GM12864 (cell line): ENCODE results near the gene CELSR2.

Experiments
- DNase-seq: peaks from one replicate; pipeline ENCODE4 v3.0.0-alpha.2; 2011; ENCODE audit warnings: low read depth
- H3K4me3 ChIP-seq: 2 replicates; pipeline ENCODE4 v1.5.1; 2011; ENCODE audit warnings: mild to moderate bottlenecking, low read depth, low read length, control low read depth
- CTCF ChIP-seq: IDR thresholded peaks from 2 replicates; pipeline ENCODE4 v1.5.1; 2011; ENCODE audit warnings: low read depth, mild to moderate bottlenecking, moderate library complexity, low read length, control low read depth, inconsistent platforms; ENCODE audit errors: missing control alignments

CELSR2 gene

GRCh38 chr1:109263234-109263596, 13.9 kb downstream of the CELSR2 start:
- no peak overlapping the region for H3K4me3 ChIP-seq
- TF ChIP-seq CTCF: no peak
- no peak for DNase-seq

- DNase-seq: no peak
- peak; percentile 98 for TF ChIP-seq CTCF
- H3K4me3 ChIP-seq: no peak overlapping the region
These were observed 14.4 kb downstream of the CELSR2 start for GRCh38 chr1:109263597-109264378.

- DNase-seq: no peak
- H3K4me3 ChIP-seq: no peak overlapping the region
- TF ChIP-seq CTCF: no peak
These were observed 15.0 kb downstream of the CELSR2 start for GRCh38 chr1:109264379-109264755.

GRCh38 chr1:109265016-109265415, 15.7 kb downstream of the CELSR2 start:
- H3K4me3 ChIP-seq: no peak overlapping the region
- no peak for TF ChIP-seq CTCF
- DNase-seq: no peak

GRCh38 chr1:109265741-109266330, 16.5 kb downstream of the CELSR2 start:
- no peak overlapping the region for H3K4me3 ChIP-seq
- TF ChIP-seq CTCF: no peak
- DNase-seq: no peak

GRCh38 chr1:109266965-109267364, 17.6 kb downstream of the CELSR2 start:
- DNase-seq: no peak
- H3K4me3 ChIP-seq: no peak overlapping the region
- no peak for TF ChIP-seq CTCF
